Activated CD4-positive, alpha-beta T cell treated with anti-CD3 and anti-CD28 coated beads, Interleukin-2, amount 10 ng/mL, durations not matched to agents 24 days and 14 days (primary cell): Measurements from ENCODE around the gene SEL1L. TPM values are rescaled to one million over a fixed set of nuclear protein-coding genes. Genes with fewer than 3 reads are reported as not detected.
A peak's percentile ranks its signal among the peaks of the same experiment; 100 is the strongest.

Source experiments
- DNase-seq: peaks from one replicate; pipeline ENCODE4 v3.0.0; 2022
- H3K27ac Mint-ChIP-seq: one replicate; pipeline ENCODE4 v1.8.0; 2022; ENCODE audit warnings: mild to moderate bottlenecking, mixed read lengths
- H3K27me3 Mint-ChIP-seq: one replicate; pipeline ENCODE4 v1.8.0; 2022; ENCODE audit warnings: mixed read lengths
- H3K36me3 Mint-ChIP-seq: one replicate; pipeline ENCODE4 v1.8.0; 2022; ENCODE audit warnings: low read depth, mild to moderate bottlenecking, mixed read lengths
- H3K4me1 Mint-ChIP-seq: one replicate; pipeline ENCODE4 v1.8.0; 2021; ENCODE audit warnings: mixed read lengths
- H3K4me3 Mint-ChIP-seq: one replicate; pipeline ENCODE4 v1.8.0; 2022; ENCODE audit warnings: mild to moderate bottlenecking, moderate library complexity, mixed read lengths
- H3K9me3 Mint-ChIP-seq: one replicate; pipeline ENCODE4 v1.8.0; 2021; ENCODE audit warnings: mixed read lengths
- intact Hi-C: fragments of 100-400 bp; cut with micrococcal nuclease; formaldehyde crosslinking; loops from one replicate; pipeline ENCODE4 v1.15.1; 2023
- total RNA-seq: library from RNA; stranded (reverse); gene quantifications from 2 replicates; pipeline ENCODE4 v1.2.3, GENCODE V29; 2022

Gene SEL1L
- total RNA-seq, 1 donor from 2014 or later, result 57.4 TPM

DNA sequence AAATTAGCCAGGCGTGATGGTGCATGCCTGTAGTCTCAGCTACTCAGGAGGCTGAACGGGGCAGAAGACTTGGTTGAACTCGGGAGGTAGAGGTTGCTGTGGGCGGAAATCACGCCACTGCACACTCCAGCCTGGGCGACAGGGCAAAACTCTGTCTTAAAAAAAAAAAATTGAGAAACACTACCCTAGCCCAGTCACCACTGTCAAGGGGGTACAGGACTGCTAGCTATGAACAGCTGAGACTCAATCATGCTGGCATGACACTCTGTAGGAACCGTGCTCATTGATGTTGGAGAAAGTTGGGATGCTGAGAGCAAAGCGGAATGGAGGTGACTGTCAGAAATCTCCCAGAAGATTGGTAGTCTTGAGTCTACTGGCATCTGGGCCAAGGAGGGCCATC, 75.3 kb downstream of the SEL1L start:
- no peak overlapping the region for H3K27ac Mint-ChIP-seq
- H3K4me3 Mint-ChIP-seq, result no peak overlapping the region
- H3K4me1 Mint-ChIP-seq, result no peaks in the 10 kb centered on the region
- H3K9me3 Mint-ChIP-seq, result no peaks in the 10 kb centered on the region
- intact Hi-C loops, result no loop called here
- H3K36me3 Mint-ChIP-seq, result no peaks in the 10 kb centered on the region
- DNase-seq, result no peak
- no peaks in the 10 kb centered on the region for H3K27me3 Mint-ChIP-seq

DNA sequence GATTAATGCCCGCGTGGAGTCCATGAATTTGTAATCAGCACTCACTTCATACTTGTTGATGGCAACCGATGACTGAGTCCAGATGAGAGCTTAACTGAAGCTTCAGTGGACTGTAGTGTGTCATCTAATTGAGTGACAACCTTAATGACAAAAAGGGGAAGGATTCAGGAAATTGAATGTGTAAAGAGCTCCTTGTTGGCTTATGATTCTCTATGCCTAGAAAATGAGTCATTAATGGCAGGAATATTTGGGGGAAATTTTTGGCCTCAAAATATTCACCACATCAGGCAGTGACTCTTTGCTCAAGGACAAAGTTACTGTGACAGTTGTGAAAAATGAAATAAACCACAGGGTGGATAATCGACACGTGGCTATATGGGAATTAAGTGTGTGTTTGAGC, 78.3 kb downstream of the SEL1L start:
- peaks cover 5% of the 10 kb centered on the region for H3K27me3 Mint-ChIP-seq
- intact Hi-C loops, result no loop called here
- H3K36me3 Mint-ChIP-seq, result no peaks in the 10 kb centered on the region
- H3K4me1 Mint-ChIP-seq, result no peaks in the 10 kb centered on the region
- H3K4me3 Mint-ChIP-seq, result no peak overlapping the region
- H3K27ac Mint-ChIP-seq, result no peak overlapping the region
- no peaks in the 10 kb centered on the region for H3K9me3 Mint-ChIP-seq
- no peak for DNase-seq

DNA sequence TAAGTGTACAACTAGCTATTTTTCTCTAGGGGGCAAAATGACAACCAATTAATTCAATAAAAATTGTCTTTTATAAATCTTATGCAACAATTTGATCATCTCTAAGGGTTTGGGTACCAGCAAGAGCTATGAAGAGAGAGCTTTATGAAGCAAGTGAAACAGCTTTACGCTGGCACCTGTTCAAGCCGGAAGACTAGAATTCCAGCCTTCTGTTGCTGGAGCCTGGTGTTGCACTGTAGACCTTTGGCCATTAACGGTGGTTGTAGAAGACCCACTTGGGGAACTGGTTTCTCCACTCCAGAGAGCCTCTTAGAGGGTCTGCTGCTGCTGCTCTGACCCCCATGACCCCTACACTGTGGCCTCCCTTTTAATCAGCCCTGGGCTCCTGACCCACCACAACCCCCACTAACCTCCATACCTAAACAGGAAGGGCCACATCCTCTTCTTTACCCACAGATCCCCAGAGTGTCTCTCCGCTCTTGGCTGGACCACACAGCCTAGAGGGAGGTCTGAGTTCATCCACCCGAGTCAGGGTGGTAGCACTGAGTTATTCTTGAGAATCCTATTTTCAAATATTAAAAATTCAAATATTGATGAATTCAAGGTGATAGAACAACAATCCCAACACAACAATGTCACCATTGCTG, 79.0 kb downstream of the SEL1L start:
- no peak for DNase-seq
- intact Hi-C loops, result no loop called here
- Mint-ChIP-seq H3K4me3 (no peak overlapping the region), H3K27ac (no peak overlapping the region), H3K4me1 (no peaks in the 10 kb centered on the region), H3K36me3 (no peaks in the 10 kb centered on the region), H3K27me3 (peaks cover 5% of the 10 kb centered on the region), H3K9me3 (no peaks in the 10 kb centered on the region)

DNA sequence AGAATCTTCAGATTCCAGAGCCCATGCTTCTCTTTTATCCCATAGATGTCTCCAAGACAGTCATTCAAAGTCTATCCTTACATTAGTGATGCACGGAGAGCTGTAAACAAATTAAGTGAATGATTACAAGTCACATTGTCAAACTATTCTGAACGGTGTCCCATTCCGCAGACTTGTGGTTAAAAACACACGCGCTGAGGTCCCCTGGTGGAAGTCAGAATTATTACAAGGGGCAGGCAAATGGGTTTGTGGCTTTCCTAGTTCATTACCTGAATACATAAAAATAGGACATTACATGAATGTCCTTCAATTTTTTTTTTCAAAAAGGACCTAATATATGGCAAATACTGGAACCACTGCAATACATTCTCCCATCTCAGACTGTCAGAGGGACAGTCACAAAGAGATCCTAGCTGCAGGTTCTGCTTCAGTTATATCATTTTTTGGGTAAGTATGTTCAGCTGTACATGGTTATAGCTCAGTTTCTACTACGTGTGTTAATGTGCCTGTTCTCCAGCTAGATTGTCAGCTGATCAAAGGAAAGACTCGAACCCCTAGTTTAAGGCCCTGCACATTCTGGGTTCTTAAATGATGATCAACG, 80.4 kb downstream of the SEL1L start:
- Mint-ChIP-seq H3K9me3 (no peaks in the 10 kb centered on the region), H3K4me1 (no peaks in the 10 kb centered on the region), H3K36me3 (no peaks in the 10 kb centered on the region), H3K4me3 (no peak overlapping the region), H3K27ac (no peak overlapping the region), H3K27me3 (peaks cover 10% of the 10 kb centered on the region)
- intact Hi-C loops, result loop anchor here (1.0 kb wide), 1 partner anchor 184 kb away; no protein-coding TSS in a partner anchor
- peak; percentile 86 for DNase-seq

DNA sequence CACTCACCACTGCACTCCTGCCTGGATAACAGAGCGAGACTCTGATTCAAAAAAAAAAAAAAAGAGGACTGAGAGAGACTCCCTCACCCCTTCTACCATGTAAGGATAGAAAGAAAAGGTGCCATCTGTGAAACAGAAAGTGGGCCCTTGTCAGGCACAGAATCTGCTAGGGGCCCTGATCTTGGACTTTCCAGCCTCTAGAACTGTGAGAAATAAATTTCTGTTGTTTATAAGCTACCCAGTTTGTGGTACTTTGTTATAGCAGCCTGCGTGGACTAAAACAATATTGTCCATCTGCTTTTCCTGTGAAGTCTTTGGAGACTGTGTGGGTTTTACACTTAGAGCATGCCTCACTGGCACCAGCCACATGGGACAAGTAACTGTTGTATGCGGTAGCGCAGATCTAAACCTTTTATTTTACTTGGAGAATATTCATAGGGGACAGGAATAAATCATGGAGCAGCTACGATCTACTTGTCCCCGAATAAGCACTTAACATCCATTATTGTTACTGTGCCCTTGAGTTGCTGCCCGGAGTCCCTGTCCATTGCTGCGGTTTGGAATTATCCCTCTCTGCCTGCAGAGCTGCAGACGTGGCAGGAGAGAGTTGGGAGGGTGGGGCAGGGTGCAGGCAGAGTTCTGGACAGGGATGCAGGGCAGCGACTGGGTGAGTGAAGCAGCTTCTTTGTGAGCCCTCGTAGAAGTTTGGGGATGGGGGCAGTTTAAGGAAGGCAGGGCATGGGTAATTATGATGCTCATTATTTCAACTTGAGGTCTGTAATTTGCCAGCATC, 81.1 kb downstream of the SEL1L start:
- Mint-ChIP-seq H3K27ac (no peak overlapping the region), H3K4me3 (no peak overlapping the region), H3K9me3 (no peaks in the 10 kb centered on the region), H3K4me1 (no peaks in the 10 kb centered on the region), H3K36me3 (no peaks in the 10 kb centered on the region), H3K27me3 (peaks cover 12% of the 10 kb centered on the region)
- intact Hi-C loops, result loop anchor here (1.0 kb wide), 1 partner anchor 183 kb away; no protein-coding TSS in a partner anchor
- no peak for DNase-seq

GRCh38 chr14:81450976-81451375, 82.7 kb downstream of the SEL1L start:
- Mint-ChIP-seq H3K4me3 (no peak overlapping the region), H3K27me3 (peaks cover 12% of the 10 kb centered on the region), H3K36me3 (no peaks in the 10 kb centered on the region)

GRCh38 chr14:81450100-81450531, 83.5 kb downstream of the SEL1L start:
- intact Hi-C loops, result no loop called here
- no peak overlapping the region for H3K4me3 Mint-ChIP-seq
- H3K4me1 Mint-ChIP-seq, result no peaks in the 10 kb centered on the region
- DNase-seq, result no peak
- H3K36me3 Mint-ChIP-seq, result no peaks in the 10 kb centered on the region
- H3K9me3 Mint-ChIP-seq, result no peaks in the 10 kb centered on the region
- H3K27ac Mint-ChIP-seq, result no peak overlapping the region
- H3K27me3 Mint-ChIP-seq, result peaks cover 12% of the 10 kb centered on the region

More at GRCh38 chr14:81450976-81451375, 82.7 kb downstream of the SEL1L start:
- Mint-ChIP-seq H3K9me3 (no peaks in the 10 kb centered on the region), H3K27ac (no peak overlapping the region), H3K4me1 (no peaks in the 10 kb centered on the region)
- no peak for DNase-seq
- intact Hi-C loops, result no loop called here

DNA sequence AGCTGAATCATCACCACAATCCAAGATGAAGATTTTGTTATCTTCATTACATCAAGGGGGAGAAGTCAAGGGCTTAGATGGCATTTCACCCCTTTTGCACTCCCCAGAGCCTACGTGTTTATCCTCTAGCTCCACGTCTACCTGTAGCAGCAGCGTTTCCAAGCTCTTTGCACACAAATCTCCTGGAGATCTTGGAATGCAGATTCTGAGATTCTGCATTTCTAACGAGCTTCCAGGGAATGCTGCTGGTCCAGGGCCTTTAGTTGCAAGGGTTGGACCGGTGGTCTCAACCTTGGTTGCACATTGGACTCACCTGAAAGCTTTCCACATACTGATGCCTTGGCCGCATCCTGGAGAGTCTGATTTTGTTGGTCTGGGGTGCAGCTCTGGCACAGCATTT, 84.1 kb downstream of the SEL1L start:
- H3K4me3 Mint-ChIP-seq, result no peak overlapping the region
- peaks cover 13% of the 10 kb centered on the region for H3K27me3 Mint-ChIP-seq
- DNase-seq, result no peak
- no peaks in the 10 kb centered on the region for H3K4me1 Mint-ChIP-seq
- intact Hi-C loops, result no loop called here
- H3K27ac Mint-ChIP-seq, result no peak overlapping the region
- no peaks in the 10 kb centered on the region for H3K9me3 Mint-ChIP-seq
- no peaks in the 10 kb centered on the region for H3K36me3 Mint-ChIP-seq

GRCh38 chr14:81449114-81449513, 84.5 kb downstream of the SEL1L start:
- intact Hi-C loops, result no loop called here
- no peak for DNase-seq
- H3K27me3 Mint-ChIP-seq, result peaks cover 16% of the 10 kb centered on the region
- no peak overlapping the region for H3K27ac Mint-ChIP-seq
- H3K4me3 Mint-ChIP-seq, result no peak overlapping the region
- no peaks in the 10 kb centered on the region for H3K9me3 Mint-ChIP-seq
- H3K36me3 Mint-ChIP-seq, result no peaks in the 10 kb centered on the region
- H3K4me1 Mint-ChIP-seq, result no peaks in the 10 kb centered on the region

GRCh38 chr14:81447021-81447764, 86.5 kb downstream of the SEL1L start:
- Mint-ChIP-seq H3K36me3 (no peaks in the 10 kb centered on the region), H3K4me3 (no peak overlapping the region), H3K27ac (no peak overlapping the region), H3K9me3 (no peaks in the 10 kb centered on the region), H3K4me1 (no peaks in the 10 kb centered on the region), H3K27me3 (peaks cover 27% of the 10 kb centered on the region)
- DNase-seq, result no peak
- intact Hi-C loops, result no loop called here

DNA sequence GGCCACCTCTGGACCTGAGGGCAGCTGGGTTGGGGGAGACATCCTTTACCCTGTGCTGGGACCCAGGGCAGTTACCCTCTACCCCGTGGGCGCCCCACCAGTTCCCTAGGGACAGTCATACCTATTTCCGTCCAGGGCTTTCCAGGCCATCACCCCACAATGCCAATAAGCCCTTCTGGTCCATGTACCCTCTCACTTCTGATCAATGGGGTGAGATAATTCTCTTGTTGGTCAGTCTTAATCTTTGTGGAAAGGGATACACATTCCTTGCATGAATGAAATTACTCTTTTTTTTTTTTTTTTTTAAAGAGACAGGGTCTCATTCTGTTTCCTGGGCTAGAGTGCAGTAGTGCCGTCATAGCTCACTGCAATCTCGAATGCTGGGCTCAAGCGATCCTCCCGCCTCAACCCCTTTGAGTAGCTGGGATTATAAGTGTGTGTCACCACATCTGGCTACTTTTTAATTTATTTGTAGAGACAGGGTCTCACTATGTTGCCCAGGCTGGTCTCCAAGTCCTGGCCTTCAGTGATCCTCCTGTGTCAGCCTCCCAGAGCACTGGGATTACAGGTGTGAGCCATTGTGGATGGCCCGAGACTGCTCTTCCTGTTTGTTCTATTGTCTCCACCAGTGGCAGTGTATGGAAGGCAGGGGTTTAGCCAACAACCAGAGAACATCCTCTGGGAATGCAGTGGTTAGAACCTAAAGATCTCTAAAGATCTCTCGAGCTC, 87.2 kb downstream of the SEL1L start:
- H3K9me3 Mint-ChIP-seq, result no peaks in the 10 kb centered on the region
- DNase-seq, result no peak
- peaks cover 32% of the 10 kb centered on the region for H3K27me3 Mint-ChIP-seq
- H3K36me3 Mint-ChIP-seq, result no peaks in the 10 kb centered on the region
- intact Hi-C loops, result no loop called here
- H3K4me1 Mint-ChIP-seq, result no peaks in the 10 kb centered on the region
- no peak overlapping the region for H3K27ac Mint-ChIP-seq
- H3K4me3 Mint-ChIP-seq, result no peak overlapping the region

- Mint-ChIP-seq H3K27ac (no peak overlapping the region), H3K9me3 (no peaks in the 10 kb centered on the region), H3K36me3 (no peaks in the 10 kb centered on the region), H3K4me1 (peaks cover 7% of the 10 kb centered on the region), H3K4me3 (no peak overlapping the region), H3K27me3 (peaks cover 60% of the 10 kb centered on the region)
- intact Hi-C loops, result no loop called here
- no peak for DNase-seq
Observed at GRCh38 chr14:81441626-81442134, 92.0 kb downstream of the SEL1L start.

GRCh38 chr14:81440041-81440440, 93.6 kb downstream of the SEL1L start:
- no peak overlapping the region for H3K27ac Mint-ChIP-seq
- H3K27me3 Mint-ChIP-seq, result peaks cover 68% of the 10 kb centered on the region
- no peak for DNase-seq
- H3K36me3 Mint-ChIP-seq, result no peaks in the 10 kb centered on the region
- no peak overlapping the region for H3K4me3 Mint-ChIP-seq
- intact Hi-C loops, result no loop called here
- no peaks in the 10 kb centered on the region for H3K9me3 Mint-ChIP-seq
- H3K4me1 Mint-ChIP-seq, result peaks cover 9% of the 10 kb centered on the region
